ENCODE results near the gene ALG5. TPM values are rescaled to one million over a fixed set of nuclear protein-coding genes. Genes with fewer than 3 reads are reported as not detected.

Gene ALG5, protein sequence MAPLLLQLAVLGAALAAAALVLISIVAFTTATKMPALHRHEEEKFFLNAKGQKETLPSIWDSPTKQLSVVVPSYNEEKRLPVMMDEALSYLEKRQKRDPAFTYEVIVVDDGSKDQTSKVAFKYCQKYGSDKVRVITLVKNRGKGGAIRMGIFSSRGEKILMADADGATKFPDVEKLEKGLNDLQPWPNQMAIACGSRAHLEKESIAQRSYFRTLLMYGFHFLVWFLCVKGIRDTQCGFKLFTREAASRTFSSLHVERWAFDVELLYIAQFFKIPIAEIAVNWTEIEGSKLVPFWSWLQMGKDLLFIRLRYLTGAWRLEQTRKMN
- total RNA-seq = 49.3 and 57.9 TPM in 2 replicates

GRCh38 chr13:36999054-36999714 lies at the start of gene ALG5:
TSS of gene ALG5 (minus strand) at chr13:36999340. CDS start at chr13:36999300, 40 bp downstream.
- Histone ChIP-seq H3K36me3 (ENCODE audit: control insufficient read depth, insufficient read depth, low read length) (peaks cover 2% of the 10 kb centered on the region), H3K4me3 (ENCODE audit: low read depth, low read length) (peak within 1 kb of the TSS; percentile 96), H3K27me3 (ENCODE audit: control insufficient read depth, insufficient read depth, low read length) (no peaks in the 10 kb centered on the region)
- DNase-seq (ENCODE audit: low read depth) = peak; percentile 75
- peak; percentile 76 for TF ChIP-seq CTCF (IDR thresholded peaks at IDR 0.05; ENCODE audit: insufficient read depth, low read length, severe bottlenecking)
- no peak for FAIRE-seq

GRCh38 chr13:37047846-37048245 lies 48.7 kb upstream of the ALG5 start:
- Histone ChIP-seq H3K4me3 (ENCODE audit: low read depth, low read length) (no peak overlapping the region), H3K27me3 (ENCODE audit: control insufficient read depth, insufficient read depth, low read length) (no peaks in the 10 kb centered on the region), H3K36me3 (ENCODE audit: control insufficient read depth, insufficient read depth, low read length) (peaks cover 4% of the 10 kb centered on the region)
- no peak for DNase-seq (ENCODE audit: low read depth)
- FAIRE-seq = no peak
- TF ChIP-seq CTCF (IDR thresholded peaks at IDR 0.05; ENCODE audit: insufficient read depth, low read length, severe bottlenecking) = no peak

DNA sequence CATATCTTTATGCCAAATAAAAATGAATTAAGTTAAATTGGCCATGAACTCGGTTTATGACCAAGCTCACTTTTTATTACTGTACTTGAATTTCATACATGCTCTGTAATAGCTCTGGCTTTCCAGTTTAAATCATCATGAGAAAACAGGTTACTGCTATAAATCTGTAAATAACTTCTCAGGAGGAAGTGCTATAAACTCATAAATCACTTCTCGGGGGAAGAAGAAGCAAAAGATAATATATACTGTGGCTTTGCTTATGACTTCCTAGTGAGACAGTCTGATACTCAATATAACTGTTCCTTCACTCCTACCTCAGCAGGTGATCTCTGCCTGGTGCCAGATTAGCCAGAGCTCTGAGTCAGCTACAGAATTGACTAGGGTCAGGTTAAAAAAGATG lies 47.9 kb upstream of the ALG5 start:
- TF ChIP-seq CTCF (IDR thresholded peaks at IDR 0.05; ENCODE audit: insufficient read depth, low read length, severe bottlenecking) = no peak
- Histone ChIP-seq H3K36me3 (ENCODE audit: control insufficient read depth, insufficient read depth, low read length) (peaks cover 4% of the 10 kb centered on the region), H3K4me3 (ENCODE audit: low read depth, low read length) (no peak overlapping the region), H3K27me3 (ENCODE audit: control insufficient read depth, insufficient read depth, low read length) (no peaks in the 10 kb centered on the region)
- FAIRE-seq (no peak), DNase-seq (ENCODE audit: low read depth) (no peak)

- FAIRE-seq = no peak
- TF ChIP-seq CTCF (IDR thresholded peaks at IDR 0.05; ENCODE audit: insufficient read depth, low read length, severe bottlenecking) = no peak
- no peak overlapping the region for H3K4me3 ChIP-seq (ENCODE audit: low read depth, low read length)
- H3K36me3 ChIP-seq (ENCODE audit: control insufficient read depth, insufficient read depth, low read length) = peaks cover 4% of the 10 kb centered on the region
- no peaks in the 10 kb centered on the region for H3K27me3 ChIP-seq (ENCODE audit: control insufficient read depth, insufficient read depth, low read length)
- DNase-seq (ENCODE audit: low read depth) = no peak
These were observed 46.9 kb upstream of the ALG5 start for GRCh38 chr13:37046062-37046461.

DNA sequence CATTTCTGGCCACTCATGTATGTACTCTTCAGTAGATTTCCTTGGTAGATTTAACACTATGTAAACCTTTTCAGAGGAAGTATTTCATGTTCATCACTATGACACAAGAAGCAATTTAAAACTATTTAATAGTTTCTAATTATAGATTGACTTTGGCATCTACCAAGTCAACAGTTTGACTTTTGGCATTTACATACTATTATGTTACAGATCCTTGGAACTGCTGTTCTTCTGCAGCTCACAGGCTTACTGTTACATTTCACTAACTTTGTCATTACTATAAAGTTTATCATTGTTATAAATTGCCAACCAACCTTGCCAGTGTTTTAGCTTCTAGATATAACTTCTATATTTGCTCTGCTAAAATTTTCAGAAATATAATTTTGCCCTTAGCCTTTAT lies 41.6 kb upstream of the ALG5 start:
- peaks cover 10% of the 10 kb centered on the region for H3K36me3 ChIP-seq (ENCODE audit: control insufficient read depth, insufficient read depth, low read length)
- no peak for DNase-seq (ENCODE audit: low read depth)
- no peak for FAIRE-seq
- TF ChIP-seq CTCF (IDR thresholded peaks at IDR 0.05; ENCODE audit: insufficient read depth, low read length, severe bottlenecking) = no peak
- no peaks in the 10 kb centered on the region for H3K27me3 ChIP-seq (ENCODE audit: control insufficient read depth, insufficient read depth, low read length)
- no peak overlapping the region for H3K4me3 ChIP-seq (ENCODE audit: low read depth, low read length)

Measured in bronchial epithelial cell (primary cell).